NCI-H1694 (cell line): ENCODE data around the gene TAF4.
"Not testable (repeated sequence)": the region's sequence is repeated elsewhere in the genome, so short reads cannot be mapped to it uniquely, and the experiment has no call there.

Experiments
- DNase-seq: peaks from one replicate; lab custom pipeline; 2025; lab: John Stamatoyannopoulos, UW

The TAF4 gene

DNA sequence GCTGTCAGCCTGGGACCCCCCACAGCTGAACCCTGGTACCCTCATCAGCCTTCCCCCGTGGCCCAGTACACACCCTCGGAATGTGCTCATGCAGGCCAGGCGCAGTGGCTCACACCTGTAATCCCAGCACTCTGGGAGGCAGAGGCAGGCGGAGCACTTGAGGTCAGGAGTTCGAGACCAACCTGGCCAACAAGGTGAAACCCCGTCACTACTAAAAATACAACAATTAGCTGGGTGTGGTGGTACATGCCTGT is 9.9 kb downstream of the TAF4 start:
- DNase-seq = not testable (repeated sequence)

DNA sequence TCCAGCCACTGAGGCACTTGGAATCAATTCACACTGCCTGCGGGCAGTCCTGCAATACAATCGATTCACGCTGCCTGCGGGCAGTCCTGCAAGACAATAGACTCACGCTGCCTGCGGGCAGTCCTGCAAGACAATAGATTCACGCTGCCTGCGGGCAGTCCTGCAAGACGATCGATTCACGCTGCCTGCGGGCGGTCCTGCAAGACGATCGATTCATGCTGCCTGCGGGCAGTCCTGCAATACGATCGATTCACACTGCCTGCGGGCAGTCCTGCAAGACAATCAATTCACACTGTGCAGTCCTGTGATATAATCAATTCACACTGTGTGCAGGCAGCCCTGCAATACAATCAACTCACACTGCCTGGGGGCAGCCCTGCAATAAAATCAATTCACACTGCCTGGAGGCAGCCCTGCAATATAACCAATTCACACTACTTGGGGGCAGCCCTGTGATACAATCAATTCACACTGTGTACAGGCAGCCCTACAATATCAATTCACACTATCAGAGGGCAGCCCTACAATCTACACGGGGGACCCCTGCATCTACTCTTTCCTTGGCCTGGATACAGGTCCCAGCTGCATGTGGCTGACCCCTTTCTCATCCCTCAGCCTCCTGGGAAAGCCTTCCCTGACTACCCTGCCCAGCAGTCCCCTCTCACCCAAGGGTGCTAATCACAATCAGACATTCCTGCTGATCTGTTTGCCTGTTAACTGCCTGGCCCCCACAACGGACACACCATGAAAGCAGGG is 10.4 kb downstream of the TAF4 start:
- DNase-seq = no peak

DNA sequence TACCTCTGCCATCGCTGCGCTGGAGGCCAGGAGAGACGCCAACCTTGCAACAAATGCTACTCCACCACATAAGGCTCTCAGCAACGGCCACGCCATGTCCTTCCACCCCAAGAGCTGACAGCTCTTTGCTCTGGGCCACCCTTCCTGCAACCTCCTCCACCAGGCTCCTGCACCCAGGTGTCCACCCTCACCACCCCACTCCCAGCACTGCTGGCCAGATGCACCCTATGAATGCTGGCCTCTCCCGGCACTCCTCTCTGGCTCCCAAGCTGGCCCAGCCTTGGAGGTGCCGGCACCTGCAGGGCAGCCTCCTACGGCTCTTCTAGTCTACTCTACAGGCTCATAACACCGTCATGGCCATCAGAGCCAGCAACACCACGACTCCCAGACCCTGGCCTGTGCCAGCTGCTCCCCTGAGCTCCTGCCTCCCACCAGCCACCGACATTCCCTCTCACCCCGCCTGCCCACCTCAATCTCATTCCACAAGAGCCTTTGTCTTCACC is 11.2 kb downstream of the TAF4 start:
- DNase-seq = no peak

DNA sequence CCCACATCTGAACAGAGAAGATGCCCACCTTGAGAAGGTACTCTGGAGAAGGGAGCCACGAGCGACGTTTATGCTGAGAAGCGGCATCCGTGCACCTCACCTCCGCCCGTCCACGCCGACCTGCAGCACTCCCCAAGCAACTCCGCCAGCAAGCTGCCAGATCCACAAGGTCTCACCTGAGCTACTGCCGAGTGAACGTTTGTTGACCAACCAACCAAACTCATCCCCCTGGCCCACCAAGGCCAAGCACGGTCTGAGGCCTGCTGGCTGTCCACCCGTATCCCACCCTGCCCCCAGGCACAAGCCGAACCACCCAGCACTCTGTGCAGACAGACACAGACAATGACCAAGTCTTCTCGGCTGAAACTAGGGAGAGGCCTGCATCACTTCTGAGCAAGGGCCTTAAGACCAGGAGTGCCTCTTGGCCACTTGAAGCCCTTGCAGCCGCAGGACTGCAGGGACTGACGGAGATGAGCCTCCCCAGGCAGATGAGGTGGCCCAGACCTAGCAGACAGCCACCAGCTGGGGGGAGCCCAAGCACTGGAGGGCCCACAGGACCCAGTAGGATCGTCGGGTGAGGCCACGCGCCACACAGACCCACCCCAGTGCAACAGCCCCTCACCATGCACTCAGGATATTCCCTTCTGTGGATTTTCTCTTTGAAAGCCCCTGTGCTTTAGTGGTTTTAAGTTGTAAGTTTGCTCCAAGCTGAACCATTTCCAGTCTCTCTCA is 12.1 kb downstream of the TAF4 start:
- DNase-seq = no peak

DNA sequence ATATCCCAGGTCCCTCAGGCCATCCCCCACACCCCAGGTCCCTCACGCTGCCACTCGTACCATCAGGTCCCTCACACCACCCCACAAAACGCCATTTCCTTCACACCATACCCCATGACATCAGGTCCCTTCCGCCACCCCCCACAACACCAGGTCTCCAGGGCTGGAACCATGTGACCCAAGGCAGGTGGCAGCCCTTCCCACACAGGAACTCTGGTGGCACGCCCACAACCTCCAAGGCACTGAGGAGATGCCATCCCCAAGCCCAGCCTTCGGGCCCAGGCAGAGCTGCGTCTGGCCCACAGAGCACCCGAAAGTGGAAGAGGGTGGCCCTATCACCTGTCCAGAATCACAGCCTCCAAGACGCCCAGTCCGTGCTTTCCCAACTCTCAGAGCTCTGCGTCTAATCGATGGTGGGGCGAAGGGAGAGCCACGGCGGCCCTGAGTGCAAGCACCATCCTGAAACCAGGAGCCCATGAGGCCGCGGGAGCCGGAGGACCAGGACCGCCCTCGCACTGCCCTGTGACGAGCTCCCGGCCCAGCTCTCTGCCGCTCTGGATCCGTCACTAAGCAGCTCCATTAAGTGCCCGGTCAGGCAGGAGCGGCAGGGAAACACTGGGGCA is 12.7 kb downstream of the TAF4 start:
- DNase-seq = no peak

DNA sequence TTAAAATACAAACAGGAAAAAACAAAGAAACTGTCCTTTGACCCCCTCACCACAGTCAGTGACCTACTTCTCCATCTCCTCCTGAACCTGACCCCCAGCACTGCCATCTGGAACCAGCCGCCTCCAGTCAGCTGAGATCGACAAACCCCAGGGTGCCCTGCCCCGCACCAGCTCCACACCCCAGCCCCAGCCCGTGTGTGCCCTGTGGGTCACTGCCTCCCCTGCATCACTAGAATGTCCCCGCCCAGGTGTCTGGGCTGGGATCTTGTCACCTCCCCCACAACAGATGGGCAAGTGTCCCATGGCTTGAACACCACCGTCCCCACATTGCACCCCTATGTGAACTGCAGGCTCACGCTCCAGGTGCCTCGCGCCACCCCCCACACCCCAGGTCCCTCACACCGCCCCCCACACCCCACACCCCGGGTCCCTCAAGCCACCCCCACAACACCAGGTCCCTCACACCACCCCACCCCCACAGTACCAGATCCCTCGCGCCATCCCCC is 13.3 kb downstream of the TAF4 start:
- DNase-seq = no peak

DNA sequence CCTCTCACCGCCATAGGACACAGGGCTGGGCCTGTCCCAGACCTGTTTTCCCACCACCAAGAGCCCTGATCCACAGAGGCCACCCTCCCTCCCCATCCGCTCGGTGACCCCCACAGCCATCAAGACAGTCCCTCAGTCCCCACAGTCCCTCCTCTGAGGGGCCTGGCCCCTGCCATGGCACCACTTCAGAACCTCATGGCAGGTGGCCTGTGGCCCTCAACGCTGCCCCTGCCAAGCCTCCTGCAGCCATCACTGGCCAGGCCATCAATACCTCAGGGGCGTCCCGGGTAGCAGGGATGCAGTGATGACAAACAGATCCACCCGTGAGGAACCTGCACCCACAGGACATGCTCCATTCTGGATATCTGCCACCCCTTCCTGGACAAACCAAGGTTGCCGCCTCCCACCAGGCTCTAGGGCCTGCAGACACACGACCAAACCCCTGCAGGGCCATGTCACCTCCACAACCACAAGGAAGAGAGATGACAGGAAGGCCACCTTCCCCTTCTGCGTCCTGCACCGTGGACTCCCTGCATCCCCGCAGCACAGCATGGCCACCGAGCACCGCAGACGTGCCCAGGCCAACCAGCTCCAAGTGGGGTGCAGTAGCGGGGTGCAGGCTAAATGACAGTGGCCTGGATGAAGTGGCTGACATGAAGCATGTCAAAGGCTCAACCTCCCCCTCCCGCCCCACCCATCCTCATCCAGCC is 14.0 kb downstream of the TAF4 start:
- DNase-seq = no peak

DNA sequence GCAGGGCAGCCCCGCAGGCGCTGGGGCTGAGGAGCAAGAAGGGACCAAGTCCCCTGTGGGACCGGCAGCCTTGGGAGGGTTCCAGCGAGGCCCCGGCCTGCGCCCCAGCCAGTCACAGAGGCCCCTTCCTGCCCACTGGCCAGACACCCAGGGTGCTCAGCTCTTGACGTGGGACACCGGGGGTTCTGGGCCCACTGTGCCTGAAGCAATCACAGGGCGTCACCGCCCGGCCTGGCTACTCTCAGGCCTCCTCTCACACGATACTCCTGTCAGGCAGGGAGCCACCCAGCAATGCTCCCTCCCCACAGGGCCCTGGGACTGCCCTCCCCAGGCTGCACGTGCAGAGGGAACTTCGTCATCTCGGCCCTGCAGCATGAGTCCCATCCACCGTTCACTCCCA is 14.5 kb downstream of the TAF4 start:
- DNase-seq = no peak

DNA sequence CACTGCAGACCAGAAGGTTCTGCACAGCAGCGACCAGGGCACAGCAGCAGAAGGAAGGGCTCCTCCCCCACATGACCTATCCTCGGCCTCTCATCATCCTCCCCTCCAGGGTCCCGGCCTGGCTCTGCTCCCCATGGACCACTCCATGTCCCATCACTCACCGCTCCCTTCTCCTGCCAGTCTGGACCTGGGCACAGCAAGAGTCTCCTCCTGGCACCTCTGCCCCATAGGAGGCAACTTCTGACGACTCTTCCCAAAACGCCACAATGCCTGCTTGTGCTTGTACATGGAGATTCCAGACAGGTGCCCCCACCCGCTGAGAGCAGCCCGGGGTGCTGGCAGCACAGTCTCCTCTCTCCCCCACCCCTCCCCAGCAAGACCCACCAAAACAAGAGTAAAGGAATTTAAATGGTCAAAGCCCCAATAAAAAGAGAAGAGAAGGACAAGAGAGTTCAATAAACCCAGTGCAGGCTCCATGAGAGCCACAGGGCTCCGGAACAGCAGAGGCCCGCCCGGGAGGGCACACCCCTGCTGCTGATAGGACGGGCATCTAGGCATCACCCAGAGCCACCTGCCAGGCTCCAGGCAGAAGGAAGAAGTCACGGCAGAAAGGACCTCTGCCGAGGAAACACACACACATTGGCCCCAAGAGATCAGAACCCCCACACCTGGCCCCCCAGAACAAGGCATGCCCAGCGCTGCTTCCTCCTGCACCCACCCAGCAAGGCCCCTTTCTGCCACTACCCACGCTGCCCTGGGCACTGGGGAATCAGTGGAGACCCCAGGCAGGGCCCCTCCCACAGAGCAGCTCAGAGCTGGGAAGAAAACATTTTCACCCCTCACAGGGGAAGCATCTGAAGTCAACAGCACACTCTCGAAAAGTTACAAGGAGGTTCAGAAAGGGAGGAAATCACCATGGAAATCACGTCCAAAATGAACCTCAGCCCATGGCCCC is 15.2 kb downstream of the TAF4 start:
- no peak for DNase-seq

DNA sequence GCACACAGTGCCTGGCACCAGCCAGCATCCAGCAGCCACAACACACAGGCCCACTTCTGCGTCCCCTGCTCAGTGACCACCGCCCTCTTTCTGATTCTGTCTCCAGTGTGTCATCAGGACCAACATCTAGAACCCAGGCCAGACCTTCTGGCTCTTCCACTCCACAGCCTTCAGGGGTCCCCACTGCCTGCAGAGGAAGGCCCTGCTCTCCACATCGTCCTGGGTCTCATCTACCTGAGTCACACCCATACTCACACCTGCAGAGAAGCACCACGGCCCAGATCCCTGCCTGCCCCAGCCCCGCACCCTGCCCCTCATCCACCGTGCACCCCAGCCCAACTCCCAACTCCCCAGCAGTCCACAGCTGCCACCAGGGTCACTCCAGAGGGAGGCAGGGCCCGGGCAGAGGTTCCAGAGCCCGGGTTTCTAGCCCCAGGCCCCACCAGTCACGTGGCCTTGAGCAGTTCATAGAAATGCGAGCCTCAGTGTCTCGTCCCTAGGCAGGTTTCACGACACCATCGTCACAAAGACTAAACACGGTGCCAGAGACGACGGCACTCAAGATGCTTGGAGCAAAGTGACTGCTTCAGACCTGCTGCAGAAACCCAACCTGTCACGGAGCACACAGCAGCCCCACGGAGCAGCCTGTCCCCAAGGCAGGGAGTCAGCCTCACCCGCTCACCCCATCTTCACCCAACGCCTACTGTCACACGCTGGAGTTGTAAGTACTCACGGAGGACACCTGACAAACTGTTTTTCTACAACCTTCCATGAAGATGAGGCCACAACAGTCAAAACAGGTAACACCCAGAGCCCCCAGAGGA is 16.1 kb downstream of the TAF4 start:
- no peak for DNase-seq

DNA sequence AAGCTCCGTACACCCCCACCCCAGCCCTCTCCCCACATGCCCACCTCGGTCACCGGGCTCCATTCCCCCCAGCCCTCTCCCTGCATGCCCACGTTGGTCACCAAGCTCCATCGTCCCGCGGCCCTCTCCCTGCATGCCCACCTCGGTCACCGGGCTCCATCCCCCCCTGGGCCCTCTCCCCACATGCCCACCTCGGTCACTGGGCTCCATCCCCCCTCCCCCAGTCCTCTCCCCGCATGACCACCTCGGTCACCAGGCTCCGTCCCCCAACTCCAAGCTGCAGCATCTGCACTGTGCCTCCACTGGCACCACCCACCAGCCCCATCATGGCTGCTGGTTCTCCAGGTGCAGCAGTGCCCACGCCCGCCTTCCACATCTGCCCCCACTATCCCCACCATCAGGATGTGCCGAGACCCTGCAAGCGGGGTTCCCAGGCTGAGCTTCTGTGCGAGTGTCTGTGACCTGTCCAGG is 16.8 kb downstream of the TAF4 start:
- DNase-seq = no peak

DNA sequence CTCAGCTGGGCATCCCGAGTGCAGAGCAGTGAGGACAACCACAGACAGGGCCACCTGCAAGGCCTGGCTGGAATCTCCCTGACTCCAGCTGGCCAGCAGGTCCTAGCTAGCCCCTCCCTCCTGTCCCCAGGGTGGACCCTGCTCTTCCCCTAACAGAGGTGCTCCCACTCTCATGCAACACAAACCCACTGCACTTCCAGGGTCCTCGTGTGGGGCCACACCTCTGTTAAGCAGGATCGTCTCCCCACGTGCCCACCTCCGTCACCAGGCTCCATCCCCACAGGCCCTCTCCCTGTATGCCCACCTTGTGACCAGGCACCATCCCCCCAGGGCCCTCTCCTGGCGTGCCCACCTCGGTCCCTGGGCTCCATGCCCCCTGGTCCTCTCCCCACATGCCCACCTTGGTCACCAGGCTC is 17.3 kb downstream of the TAF4 start:
- DNase-seq = no peak

DNA sequence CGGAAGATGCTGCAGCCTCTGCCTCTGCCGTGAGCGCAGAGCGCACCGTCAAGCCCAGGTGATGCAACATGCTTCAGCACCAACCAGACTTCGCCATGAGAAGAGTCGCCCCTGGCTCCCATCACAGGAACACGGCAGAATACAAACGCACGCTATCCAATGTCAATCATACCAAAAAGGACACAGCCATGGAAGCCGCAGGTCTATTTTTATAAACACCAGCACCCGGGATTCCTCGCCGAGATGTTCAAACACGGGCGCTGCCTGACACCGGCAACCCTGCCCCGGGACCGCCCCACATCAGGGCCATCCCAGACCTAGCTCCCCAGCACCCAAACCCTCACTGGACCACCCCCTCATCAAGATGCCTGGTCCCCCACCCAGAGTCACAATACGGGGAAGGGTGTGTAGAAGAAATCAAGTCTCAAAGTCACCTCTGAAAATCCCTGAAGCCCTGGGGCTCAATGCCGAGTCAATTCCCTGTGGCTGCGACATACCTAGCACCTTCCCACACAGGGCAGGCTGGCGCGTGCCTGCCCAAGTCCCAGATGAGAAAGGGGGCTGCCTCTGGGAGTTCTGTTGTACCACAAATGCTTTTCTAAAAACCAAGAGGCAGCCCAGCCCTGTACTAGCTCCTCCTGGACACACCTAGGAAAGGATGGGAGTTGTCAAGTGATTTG is 17.9 kb downstream of the TAF4 start:
- no peak for DNase-seq

DNA sequence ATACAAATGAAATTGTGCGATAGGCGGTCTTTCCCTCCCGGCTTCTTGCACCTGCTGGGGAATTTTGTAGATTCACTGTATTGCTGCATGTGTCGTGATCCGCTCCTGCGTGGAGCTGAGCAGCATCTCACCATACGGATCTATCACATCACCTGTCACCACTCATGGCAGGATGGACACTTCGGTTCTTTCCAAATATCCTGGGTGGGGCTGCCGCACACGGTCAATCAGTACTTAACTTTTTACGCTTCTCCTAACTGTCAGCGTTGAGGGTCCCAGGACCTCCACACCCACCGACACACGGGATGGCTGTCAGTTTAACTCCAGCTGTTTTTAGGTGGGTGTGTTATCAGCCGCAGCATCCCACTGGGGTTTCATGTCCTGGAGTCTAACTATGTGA is 19.2 kb downstream of the TAF4 start:
- no peak for DNase-seq

DNA sequence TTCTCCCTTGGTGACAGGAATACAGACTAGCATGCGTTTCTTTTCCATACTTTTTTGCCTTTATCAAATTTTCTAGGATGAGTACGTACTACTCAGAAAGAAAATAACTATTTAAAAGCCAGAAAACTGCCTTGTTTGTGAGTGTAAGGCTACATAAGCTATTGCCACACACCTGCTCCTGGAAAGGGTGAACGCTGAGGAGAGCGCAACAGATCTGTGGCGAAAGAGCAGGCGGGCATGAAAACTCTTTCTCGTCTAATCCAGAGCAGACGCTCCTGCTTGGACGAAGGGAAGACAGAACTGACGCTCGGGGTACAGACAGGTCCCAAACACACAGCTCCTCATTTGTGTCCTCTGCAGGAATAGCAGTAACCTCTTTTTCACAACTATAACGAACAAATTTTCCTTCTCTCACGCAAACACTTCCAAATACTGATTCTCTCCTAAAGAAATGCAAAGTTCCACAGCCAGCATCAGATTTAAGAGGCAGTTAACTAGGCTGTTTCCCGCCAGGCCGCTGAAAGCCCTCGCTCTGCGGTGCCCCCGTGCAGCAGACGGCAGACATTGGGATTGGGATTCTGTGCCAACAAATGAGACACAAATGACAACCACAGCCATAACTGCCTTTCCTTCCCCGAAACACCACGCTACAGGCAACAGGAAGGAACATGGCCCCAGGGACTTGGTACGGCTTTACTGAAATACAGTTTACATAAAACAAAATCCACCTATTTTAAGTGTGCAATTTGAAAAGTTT is 20.0 kb downstream of the TAF4 start:
- DNase-seq = no peak

DNA sequence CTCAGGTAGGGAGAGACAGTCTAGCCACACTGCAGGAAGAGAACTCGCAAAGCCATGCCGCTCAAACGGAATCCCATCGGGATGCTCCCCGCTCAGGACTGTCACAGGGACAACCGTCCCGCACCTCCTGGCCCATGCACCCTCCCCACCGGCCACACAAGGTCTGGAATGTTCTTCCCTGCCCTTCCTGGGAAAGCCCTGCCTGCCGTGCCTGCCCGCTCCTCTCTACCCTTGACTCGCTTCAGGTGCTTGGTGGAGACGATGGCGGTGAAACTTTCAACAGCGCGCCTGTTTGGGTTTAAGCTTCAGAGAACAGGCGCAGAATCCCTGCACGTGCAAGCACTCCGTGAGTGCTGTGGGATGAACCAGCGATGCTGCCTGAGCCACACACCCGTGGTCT is 20.6 kb downstream of the TAF4 start:
- DNase-seq = no peak

DNA sequence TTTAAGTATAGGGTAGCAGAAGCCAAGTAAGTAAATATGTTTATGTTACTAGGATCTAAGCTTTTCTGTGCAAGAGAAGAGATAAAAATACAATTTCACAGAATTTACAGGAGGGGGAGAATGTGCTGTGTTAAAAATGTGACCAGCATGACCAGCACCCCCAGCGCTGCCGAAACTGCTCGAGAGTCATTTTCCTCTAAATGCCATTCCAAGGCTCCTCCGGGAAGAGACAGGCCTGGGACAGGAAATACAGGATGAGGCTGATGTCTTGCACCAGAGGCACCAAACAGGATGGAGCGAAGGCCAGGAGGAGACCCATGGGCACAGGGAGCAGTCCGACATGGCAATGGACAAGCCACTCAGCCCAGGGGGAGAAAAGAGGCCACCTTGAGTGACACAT is 21.1 kb downstream of the TAF4 start:
- no peak for DNase-seq

DNA sequence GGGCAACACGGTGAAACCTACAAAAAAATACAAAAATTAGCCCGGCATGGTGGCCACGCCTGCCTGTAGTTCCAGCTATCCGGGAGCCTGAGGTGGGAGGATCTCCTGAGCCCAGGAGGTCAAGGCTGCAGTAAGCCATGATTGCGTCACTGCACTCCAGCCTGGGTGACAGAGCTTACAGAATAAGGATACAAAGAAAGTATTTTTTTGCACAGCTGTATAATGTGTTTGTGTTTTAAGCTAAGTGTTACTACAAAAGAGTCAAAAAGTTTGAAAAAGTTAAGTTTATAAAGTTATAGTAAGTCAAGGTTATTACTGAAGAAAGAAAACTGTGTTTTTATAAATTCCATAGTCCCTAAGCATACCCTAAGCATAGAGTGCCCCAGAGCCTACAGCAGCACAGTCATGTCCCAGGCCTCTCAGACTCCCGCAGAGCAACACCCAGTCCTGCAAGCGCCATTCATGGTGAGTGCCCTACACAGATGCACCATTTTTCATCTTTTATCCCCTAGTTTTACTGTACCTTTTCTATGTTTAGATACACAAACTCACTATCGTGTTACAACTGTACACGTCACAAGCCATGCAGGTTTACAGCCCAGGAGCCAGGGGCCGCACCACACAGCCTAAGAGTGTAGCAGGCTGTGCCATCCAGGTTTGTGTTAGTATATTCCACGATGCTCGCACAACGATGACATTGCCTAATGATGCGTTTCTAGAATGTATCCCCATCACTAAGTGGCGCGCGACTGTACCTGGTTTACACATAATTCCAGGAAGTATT is 22.4 kb downstream of the TAF4 start:
- no peak for DNase-seq
